GM10266 (cell line): Measurements from ENCODE around the gene CNTNAP2.

Experiments
- DNase-seq: peaks from one replicate; pipeline ENCODE4 v3.0.0; 2012; ENCODE audit errors: extremely low spot score
- CTCF ChIP-seq: IDR thresholded peaks from 2 replicates; pipeline ENCODE4 v1.5.1; 2012; ENCODE audit warnings: mild to moderate bottlenecking, low read depth; ENCODE audit not compliant: control insufficient read depth, insufficient read depth; ENCODE audit errors: missing control alignments

Gene CNTNAP2

GRCh38 chr7:147639037-147639436 is 1522.4 kb downstream of the CNTNAP2 start:
- DNase-seq: no peak
- no peak for TF ChIP-seq CTCF

- DNase-seq: no peak
- no peak for TF ChIP-seq CTCF
Measured at GRCh38 chr7:147639751-147640150, 1523.2 kb downstream of the CNTNAP2 start.

- no peak for TF ChIP-seq CTCF
- no peak for DNase-seq
Measured at GRCh38 chr7:147640821-147641220, 1524.2 kb downstream of the CNTNAP2 start.

- DNase-seq: no peak
- no peak for TF ChIP-seq CTCF
Measured at GRCh38 chr7:147646568-147646967, 1530.0 kb downstream of the CNTNAP2 start.

- TF ChIP-seq CTCF: no peak
- DNase-seq: no peak
Measured at GRCh38 chr7:147650991-147651390, 1534.4 kb downstream of the CNTNAP2 start.

GRCh38 chr7:147651601-147652000 is 1535.0 kb downstream of the CNTNAP2 start:
- DNase-seq: no peak
- TF ChIP-seq CTCF: no peak

GRCh38 chr7:147653456-147653855 is 1536.9 kb downstream of the CNTNAP2 start:
- DNase-seq: no peak
- TF ChIP-seq CTCF: no peak
